ENCODE results near the gene GEMIN5.

GEMIN5 gene

DNA sequence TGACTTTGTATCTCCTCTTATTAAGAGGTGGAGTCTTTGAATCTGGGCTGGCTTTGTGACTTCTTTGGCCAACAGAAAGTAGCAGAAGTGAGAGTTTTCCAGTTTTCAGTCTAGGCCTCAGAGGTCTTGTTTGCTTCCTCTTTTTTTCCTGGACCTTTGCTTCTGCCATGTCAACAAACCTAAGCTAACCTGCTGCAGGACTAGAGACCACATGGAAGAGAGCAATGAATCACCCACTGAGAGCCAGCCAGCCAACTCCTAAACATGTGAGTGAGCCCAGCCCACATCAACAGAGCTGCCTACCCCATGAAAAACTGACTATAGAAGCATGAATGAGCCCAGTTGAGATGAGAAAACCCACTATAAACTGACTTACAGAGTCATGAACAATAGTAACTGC is 32.7 kb upstream of the GEMIN5 start:
- H3K4me3 ChIP-seq (ENCODE audit: low read depth in 1 of 2, low read length in 2 of 2): no peak overlapping the region
- ATAC-seq (ENCODE audit: insufficient read depth, low read depth): no peak
- no peak overlapping the region for H3K27ac ChIP-seq (ENCODE audit: low read length)
- H3K36me3 ChIP-seq (ENCODE audit: insufficient read depth, low read length): peaks cover 28% of the 10 kb centered on the region
- H3K4me2 ChIP-seq (ENCODE audit: insufficient read depth, low read length): no peak overlapping the region
- H3K9me3 ChIP-seq (ENCODE audit: insufficient read depth, low read length, severe bottlenecking): no peaks in the 10 kb centered on the region
- H4K20me1 ChIP-seq (ENCODE audit: insufficient read depth, low read length): no peaks in the 10 kb centered on the region
- no peak overlapping the region for H3K9ac ChIP-seq (ENCODE audit: low read depth, low read length)
- H3K79me2 ChIP-seq (ENCODE audit: insufficient read depth, low read length): no peaks in the 10 kb centered on the region
- TF ChIP-seq, protein P1, sequence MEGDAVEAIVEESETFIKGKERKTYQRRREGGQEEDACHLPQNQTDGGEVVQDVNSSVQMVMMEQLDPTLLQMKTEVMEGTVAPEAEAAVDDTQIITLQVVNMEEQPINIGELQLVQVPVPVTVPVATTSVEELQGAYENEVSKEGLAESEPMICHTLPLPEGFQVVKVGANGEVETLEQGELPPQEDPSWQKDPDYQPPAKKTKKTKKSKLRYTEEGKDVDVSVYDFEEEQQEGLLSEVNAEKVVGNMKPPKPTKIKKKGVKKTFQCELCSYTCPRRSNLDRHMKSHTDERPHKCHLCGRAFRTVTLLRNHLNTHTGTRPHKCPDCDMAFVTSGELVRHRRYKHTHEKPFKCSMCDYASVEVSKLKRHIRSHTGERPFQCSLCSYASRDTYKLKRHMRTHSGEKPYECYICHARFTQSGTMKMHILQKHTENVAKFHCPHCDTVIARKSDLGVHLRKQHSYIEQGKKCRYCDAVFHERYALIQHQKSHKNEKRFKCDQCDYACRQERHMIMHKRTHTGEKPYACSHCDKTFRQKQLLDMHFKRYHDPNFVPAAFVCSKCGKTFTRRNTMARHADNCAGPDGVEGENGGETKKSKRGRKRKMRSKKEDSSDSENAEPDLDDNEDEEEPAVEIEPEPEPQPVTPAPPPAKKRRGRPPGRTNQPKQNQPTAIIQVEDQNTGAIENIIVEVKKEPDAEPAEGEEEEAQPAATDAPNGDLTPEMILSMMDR (IDR thresholded peaks at IDR 0.05; ENCODE audit: borderline replicate concordance, extremely low read depth, low read length, poor library complexity, severe bottlenecking): no peak
- no peak for TF ChIP-seq EZH2 (IDR thresholded peaks at IDR 0.05; ENCODE audit: borderline replicate concordance, low read depth, low read length, severe bottlenecking)
- H3K4me1 ChIP-seq (ENCODE audit: insufficient read depth, low read length): no peaks in the 10 kb centered on the region
- H2AFZ ChIP-seq (ENCODE audit: low read depth, low read length): no peak overlapping the region
- H3K27me3 ChIP-seq (ENCODE audit: insufficient read depth, low read length, poor library complexity): no peaks in the 10 kb centered on the region
- DNase-seq: no peak

DNA sequence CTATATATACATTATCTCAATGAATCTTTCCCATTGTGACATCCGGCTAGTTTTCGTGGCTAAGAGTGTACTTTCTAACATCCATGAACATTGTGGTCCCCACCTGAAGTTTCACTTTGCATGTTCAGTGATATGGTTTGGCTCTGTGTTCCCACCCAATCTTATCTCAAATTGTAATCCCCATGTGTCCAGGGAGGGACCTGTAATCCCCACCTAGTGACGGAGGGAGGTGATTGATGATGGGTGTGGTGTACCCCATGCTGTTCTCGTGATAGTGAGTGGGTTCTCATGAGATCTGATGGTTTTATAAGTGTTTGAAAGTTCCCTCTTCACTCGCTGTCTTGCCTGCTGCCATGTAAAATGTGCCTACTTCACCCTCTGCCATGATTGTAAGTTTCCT is 30.9 kb upstream of the GEMIN5 start:
- H3K36me3 ChIP-seq (ENCODE audit: insufficient read depth, low read length): peaks cover 30% of the 10 kb centered on the region
- H3K27me3 ChIP-seq (ENCODE audit: insufficient read depth, low read length, poor library complexity): no peaks in the 10 kb centered on the region
- H3K4me3 ChIP-seq (ENCODE audit: low read depth in 1 of 2, low read length in 2 of 2): no peak overlapping the region
- ATAC-seq (ENCODE audit: insufficient read depth, low read depth) (no peak), DNase-seq (no peak)
- no peaks in the 10 kb centered on the region for H3K9me3 ChIP-seq (ENCODE audit: insufficient read depth, low read length, severe bottlenecking)
- H3K9ac ChIP-seq (ENCODE audit: low read depth, low read length): no peak overlapping the region
- no peak overlapping the region for H3K4me2 ChIP-seq (ENCODE audit: insufficient read depth, low read length)
- no peaks in the 10 kb centered on the region for H4K20me1 ChIP-seq (ENCODE audit: insufficient read depth, low read length)
- no peak overlapping the region for H2AFZ ChIP-seq (ENCODE audit: low read depth, low read length)
- no peak for TF ChIP-seq EZH2 (IDR thresholded peaks at IDR 0.05; ENCODE audit: borderline replicate concordance, low read depth, low read length, severe bottlenecking)
- TF ChIP-seq, protein P1 (IDR thresholded peaks at IDR 0.05; ENCODE audit: borderline replicate concordance, extremely low read depth, low read length, poor library complexity, severe bottlenecking): no peak
- no peak overlapping the region for H3K27ac ChIP-seq (ENCODE audit: low read length)
- H3K79me2 ChIP-seq (ENCODE audit: insufficient read depth, low read length): no peaks in the 10 kb centered on the region
- H3K4me1 ChIP-seq (ENCODE audit: insufficient read depth, low read length): no peaks in the 10 kb centered on the region

DNA sequence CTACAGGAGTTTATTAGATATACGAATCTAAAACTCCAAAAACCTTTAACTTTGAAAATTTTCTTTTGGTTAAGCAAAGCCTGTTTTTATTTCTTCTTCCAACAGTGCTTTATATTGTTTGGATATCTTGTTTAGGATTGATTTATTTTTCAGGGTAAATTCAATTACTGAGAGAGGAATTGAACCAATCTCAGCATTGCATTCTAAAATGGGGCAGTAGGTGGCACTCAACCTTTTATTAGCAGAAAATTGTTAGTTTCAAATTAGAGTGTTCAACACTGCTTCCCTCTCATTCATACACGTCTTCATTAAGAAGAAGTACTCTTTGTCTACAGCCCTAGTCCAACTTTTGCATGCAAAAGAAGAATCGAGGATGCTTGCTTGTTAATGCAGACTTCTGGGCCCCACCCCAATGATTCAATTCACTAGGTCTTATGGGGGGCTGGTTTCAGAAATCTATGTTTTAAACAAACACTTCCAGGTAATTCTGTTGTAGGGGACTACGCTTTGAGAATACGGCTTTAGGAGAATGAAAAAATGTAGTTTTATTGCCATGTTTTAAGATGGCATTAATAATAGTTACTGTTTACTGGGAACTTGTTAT is 29.5 kb upstream of the GEMIN5 start:
- no peak overlapping the region for H3K27ac ChIP-seq (ENCODE audit: low read length)
- H3K4me1 ChIP-seq (ENCODE audit: insufficient read depth, low read length): no peaks in the 10 kb centered on the region
- H3K9me3 ChIP-seq (ENCODE audit: insufficient read depth, low read length, severe bottlenecking): no peaks in the 10 kb centered on the region
- H4K20me1 ChIP-seq (ENCODE audit: insufficient read depth, low read length): no peaks in the 10 kb centered on the region
- H3K9ac ChIP-seq (ENCODE audit: low read depth, low read length): no peak overlapping the region
- no peak overlapping the region for H3K4me3 ChIP-seq (ENCODE audit: low read depth in 1 of 2, low read length in 2 of 2)
- no peak overlapping the region for H2AFZ ChIP-seq (ENCODE audit: low read depth, low read length)
- ATAC-seq (ENCODE audit: insufficient read depth, low read depth): no peak
- H3K27me3 ChIP-seq (ENCODE audit: insufficient read depth, low read length, poor library complexity): no peaks in the 10 kb centered on the region
- peaks cover 39% of the 10 kb centered on the region for H3K36me3 ChIP-seq (ENCODE audit: insufficient read depth, low read length)
- DNase-seq: no peak
- TF ChIP-seq, protein P1 (IDR thresholded peaks at IDR 0.05; ENCODE audit: borderline replicate concordance, extremely low read depth, low read length, poor library complexity, severe bottlenecking): peak; percentile 66
- no peak for TF ChIP-seq EZH2 (IDR thresholded peaks at IDR 0.05; ENCODE audit: borderline replicate concordance, low read depth, low read length, severe bottlenecking)
- H3K4me2 ChIP-seq (ENCODE audit: insufficient read depth, low read length): no peak overlapping the region
- no peaks in the 10 kb centered on the region for H3K79me2 ChIP-seq (ENCODE audit: insufficient read depth, low read length)

Measured in DND-41 (cell line).